ENCODE measurements around the gene CENPF.
A peak's percentile ranks its signal among the peaks of the same experiment; 100 is the strongest.

The CENPF gene, protein sequence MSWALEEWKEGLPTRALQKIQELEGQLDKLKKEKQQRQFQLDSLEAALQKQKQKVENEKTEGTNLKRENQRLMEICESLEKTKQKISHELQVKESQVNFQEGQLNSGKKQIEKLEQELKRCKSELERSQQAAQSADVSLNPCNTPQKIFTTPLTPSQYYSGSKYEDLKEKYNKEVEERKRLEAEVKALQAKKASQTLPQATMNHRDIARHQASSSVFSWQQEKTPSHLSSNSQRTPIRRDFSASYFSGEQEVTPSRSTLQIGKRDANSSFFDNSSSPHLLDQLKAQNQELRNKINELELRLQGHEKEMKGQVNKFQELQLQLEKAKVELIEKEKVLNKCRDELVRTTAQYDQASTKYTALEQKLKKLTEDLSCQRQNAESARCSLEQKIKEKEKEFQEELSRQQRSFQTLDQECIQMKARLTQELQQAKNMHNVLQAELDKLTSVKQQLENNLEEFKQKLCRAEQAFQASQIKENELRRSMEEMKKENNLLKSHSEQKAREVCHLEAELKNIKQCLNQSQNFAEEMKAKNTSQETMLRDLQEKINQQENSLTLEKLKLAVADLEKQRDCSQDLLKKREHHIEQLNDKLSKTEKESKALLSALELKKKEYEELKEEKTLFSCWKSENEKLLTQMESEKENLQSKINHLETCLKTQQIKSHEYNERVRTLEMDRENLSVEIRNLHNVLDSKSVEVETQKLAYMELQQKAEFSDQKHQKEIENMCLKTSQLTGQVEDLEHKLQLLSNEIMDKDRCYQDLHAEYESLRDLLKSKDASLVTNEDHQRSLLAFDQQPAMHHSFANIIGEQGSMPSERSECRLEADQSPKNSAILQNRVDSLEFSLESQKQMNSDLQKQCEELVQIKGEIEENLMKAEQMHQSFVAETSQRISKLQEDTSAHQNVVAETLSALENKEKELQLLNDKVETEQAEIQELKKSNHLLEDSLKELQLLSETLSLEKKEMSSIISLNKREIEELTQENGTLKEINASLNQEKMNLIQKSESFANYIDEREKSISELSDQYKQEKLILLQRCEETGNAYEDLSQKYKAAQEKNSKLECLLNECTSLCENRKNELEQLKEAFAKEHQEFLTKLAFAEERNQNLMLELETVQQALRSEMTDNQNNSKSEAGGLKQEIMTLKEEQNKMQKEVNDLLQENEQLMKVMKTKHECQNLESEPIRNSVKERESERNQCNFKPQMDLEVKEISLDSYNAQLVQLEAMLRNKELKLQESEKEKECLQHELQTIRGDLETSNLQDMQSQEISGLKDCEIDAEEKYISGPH (N-terminal part only)

DNA sequence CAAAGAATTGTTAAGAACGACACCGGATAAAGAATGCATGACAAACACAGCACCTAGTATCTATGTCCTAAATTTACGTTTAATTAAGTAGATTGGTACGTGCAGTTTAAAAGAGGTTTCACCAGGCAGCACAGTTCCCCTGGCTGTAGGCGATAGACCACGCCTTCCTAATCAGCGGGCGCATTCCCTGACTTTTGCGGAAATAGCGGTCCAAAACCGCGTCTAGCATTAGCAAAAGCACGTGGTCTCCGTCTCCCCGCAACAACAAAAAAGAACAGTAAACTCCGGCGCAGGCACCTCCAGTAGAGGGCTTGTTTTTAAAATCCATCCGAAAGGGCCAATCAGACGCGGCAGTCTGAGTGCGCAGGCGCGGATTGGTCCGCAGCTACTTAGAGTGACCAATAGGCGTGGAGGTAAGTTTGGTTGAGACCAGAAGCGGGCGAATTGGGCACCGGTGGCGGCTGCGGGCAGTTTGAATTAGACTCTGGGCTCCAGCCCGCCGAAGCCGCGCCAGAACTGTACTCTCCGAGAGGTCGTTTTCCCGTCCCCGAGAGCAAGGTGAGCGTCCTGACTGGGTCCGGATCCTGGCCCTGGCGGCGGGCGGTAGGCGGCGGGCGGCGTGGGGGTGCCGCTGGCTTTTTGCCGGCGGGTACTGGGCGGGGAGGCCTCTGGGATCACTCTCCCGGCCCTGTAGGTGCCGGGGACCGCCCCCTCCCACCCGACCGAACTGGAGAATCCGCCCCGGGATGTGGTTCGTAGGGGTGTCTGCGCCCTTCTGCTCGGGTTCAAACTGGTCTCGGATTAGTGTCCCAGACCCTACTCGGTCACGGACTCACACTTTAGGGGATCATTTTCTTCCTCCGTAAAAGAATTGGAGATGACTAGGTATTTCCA, at the start of gene CENPF:
Gene CENPF, plus strand, starts transcription at position 432 of the 894 bp plus-strand sequence. CDS start 10,560 bp downstream, outside the sequence.
- peak within 1 kb of the TSS; percentile 99 for H3K4me3 Mint-ChIP-seq
- peaks cover 21% of the 10 kb centered on the region for H3K36me3 Mint-ChIP-seq (ENCODE audit: low read depth)
- H3K9me3 Mint-ChIP-seq = no peaks in the 10 kb centered on the region
- H3K27me3 Mint-ChIP-seq (ENCODE audit: low read depth) = no peaks in the 10 kb centered on the region
- H3K4me1 Mint-ChIP-seq (ENCODE audit: low read depth) = peaks cover 22% of the 10 kb centered on the region
- peak; percentile 96 for DNase-seq (ENCODE audit: low spot score)
- H3K27ac Mint-ChIP-seq = peak within 1 kb of the TSS; percentile 96

DNA sequence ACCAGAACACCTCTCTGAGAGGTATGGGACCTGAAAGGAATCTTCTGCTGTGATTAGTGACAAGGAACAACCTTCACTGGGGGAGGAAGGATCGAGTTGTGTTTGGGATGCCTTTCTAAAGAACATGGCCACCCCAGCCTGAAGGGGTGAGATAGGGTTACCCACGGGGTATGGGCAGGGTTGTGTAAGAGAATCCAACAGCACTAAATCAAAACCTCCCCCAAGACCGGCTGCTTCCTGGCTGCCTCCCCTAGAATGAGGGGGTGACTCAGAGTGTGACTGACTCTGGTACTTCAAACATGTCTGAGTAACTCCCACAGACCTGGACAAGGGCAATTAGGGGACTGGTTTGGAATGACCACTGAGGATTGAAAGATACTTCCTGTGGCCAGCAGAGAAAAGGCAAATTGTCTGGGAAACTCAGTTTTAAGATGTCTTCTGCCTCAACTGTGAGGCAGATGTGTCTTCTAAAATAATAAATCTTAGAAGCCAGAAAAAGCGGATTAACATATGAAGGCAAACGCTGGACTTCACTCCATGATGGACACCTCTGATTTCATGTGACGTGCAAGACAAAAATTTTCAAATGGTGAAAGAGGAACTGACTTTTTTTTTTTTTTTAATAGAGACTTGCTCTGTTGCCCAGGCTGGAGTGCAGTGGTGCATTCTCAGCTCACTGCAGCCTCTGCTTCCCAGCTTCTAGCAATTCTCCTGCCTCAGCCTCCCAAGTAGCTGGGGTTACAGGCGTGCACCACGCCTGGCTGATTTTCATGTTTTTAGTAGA, 44.9 kb upstream of the CENPF start:
- H3K27ac Mint-ChIP-seq = no peak overlapping the region
- no peak overlapping the region for H3K4me3 Mint-ChIP-seq
- DNase-seq (ENCODE audit: low spot score) = no peak
- H3K4me1 Mint-ChIP-seq (ENCODE audit: low read depth) = peaks cover 8% of the 10 kb centered on the region
- no peaks in the 10 kb centered on the region for H3K36me3 Mint-ChIP-seq (ENCODE audit: low read depth)
- H3K9me3 Mint-ChIP-seq = no peaks in the 10 kb centered on the region
- H3K27me3 Mint-ChIP-seq (ENCODE audit: low read depth) = peaks cover 7% of the 10 kb centered on the region

DNA sequence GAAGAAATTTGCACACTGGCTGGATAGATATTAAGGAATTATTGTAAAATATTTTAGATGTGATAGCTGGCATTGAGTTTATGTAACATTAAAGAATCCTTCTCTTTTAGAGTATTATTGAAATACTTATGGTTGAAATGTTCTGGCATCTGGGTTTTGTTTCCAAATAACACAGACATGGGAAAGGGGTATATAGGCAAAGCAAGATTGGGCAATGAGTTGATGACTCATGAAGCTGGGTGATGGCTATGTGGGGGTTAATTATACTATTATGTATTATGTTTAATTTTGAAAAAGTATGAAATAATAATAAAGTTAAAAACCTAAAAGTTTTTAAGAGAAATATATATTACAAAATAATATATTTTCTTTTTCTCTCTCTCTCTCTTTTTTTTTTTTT, 39.1 kb upstream of the CENPF start:
- DNase-seq (ENCODE audit: low spot score) = no peak
- Mint-ChIP-seq H3K4me1 (ENCODE audit: low read depth) (no peaks in the 10 kb centered on the region), H3K36me3 (ENCODE audit: low read depth) (no peaks in the 10 kb centered on the region), H3K4me3 (no peak overlapping the region), H3K9me3 (no peaks in the 10 kb centered on the region), H3K27ac (no peak overlapping the region), H3K27me3 (ENCODE audit: low read depth) (peaks cover 7% of the 10 kb centered on the region)

DNA sequence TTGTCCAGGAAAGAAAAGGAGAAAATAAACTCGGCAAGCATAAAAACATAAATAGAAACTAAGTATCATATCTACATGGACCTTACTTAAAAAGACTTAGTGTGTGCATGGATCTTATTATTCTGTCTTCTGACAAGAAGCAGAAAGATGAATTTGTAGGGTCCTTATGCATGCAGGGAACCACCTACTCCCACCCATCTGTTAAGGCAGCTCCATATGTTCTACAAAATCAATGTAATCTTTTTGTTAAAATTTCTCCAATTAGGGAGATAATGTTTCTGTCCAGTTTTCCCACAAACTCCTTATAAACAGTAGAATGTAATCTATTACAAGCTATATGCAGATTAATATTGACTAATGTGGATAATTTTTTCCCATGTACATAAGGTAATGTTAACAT, 37.7 kb upstream of the CENPF start:
- H3K27me3 Mint-ChIP-seq (ENCODE audit: low read depth) = peaks cover 2% of the 10 kb centered on the region
- H3K36me3 Mint-ChIP-seq (ENCODE audit: low read depth) = no peaks in the 10 kb centered on the region
- H3K9me3 Mint-ChIP-seq = no peaks in the 10 kb centered on the region
- H3K4me3 Mint-ChIP-seq = no peak overlapping the region
- peaks cover 3% of the 10 kb centered on the region for H3K4me1 Mint-ChIP-seq (ENCODE audit: low read depth)
- no peak for DNase-seq (ENCODE audit: low spot score)
- H3K27ac Mint-ChIP-seq = no peak overlapping the region

DNA sequence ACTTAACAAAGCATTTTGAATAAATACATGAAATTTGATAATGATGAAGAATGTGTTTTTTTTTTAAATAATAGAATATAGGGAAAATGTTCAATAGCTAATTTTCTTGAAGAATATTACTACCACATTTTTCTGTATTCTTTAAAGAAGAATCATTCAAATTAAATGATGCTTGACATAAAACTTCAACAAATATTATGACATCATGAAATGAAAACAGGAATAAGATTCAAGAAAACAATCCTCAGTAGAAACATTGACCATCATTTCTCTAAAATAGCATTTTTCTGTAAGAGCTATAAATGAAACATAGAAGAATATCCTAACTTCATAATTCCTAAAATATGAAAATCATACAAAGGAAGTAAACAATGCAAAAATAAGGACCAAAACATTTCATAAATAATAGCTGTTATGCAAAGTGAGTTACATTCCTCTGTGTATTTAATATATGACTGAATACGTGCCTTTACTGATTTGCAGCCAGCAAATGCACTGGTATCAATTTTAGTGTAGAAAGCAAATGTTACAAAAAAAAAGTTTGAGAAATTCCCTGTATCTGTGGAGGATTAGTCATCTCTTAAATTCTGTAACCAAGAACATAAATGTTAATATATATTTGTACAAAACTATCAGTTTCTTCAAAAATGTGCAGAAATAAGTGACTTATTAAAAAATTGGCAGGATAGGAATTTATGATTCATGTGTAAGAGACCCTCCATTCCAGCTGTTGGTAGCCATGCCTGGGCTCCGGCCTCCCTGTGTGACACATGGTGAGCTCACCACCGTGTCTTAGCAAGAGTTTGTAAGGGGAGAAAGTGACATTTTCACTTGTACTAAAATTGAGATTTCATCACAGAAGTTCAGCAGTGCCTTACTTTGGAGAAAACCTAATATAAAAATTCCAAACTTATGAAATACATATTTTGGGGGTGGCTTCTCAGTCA, 36.6 kb upstream of the CENPF start:
- peaks cover 2% of the 10 kb centered on the region for H3K27me3 Mint-ChIP-seq (ENCODE audit: low read depth)
- peak; percentile 54 for DNase-seq (ENCODE audit: low spot score)
- no peak overlapping the region for H3K27ac Mint-ChIP-seq
- peaks cover 3% of the 10 kb centered on the region for H3K4me1 Mint-ChIP-seq (ENCODE audit: low read depth)
- no peaks in the 10 kb centered on the region for H3K36me3 Mint-ChIP-seq (ENCODE audit: low read depth)
- H3K4me3 Mint-ChIP-seq = no peak overlapping the region
- H3K9me3 Mint-ChIP-seq = no peaks in the 10 kb centered on the region

DNA sequence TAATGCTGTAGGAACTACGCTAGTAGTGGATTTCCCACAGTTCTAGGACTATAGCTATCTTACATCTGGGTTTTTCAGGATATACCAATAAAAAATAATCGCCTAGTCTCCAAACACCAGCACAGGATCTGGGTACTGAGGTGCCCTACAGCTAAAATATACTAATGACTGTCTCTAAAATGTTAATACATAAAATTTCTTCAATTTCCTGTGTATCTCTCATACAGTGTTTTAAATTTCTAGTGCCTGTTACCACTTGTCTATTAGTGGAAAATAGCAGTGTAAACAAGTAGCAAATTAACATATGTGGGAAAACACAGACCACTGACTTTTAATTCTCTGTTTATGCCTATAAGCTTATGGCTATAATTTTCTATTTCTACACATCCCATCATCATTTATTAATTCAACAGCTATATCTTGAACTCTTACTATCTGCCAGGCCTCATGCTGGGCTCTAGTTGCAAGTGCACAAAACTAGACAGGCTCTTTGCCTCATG, 35.5 kb upstream of the CENPF start:
- Mint-ChIP-seq H3K27ac (no peak overlapping the region), H3K36me3 (ENCODE audit: low read depth) (no peaks in the 10 kb centered on the region), H3K9me3 (no peaks in the 10 kb centered on the region), H3K4me1 (ENCODE audit: low read depth) (peaks cover 3% of the 10 kb centered on the region), H3K4me3 (no peak overlapping the region), H3K27me3 (ENCODE audit: low read depth) (no peaks in the 10 kb centered on the region)
- DNase-seq (ENCODE audit: low spot score) = no peak

DNA sequence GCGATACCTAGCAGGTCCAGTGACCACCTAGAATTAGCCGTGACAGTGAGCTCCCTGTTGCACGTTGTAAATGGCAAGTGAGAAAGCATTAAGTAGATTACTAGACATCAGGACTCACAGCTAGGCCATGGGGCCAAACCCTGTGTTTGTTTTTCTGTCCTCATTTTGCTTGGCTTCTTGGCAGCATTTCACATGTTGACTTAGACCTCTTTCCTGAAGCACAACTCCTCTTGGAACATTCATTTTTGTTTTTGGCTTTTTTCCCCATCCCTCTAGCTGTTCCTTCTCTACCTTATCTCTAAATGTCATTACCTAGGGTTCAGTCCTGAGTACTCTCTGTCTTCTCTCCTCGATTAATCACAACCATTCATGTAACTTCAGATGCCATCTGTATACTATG, 34.7 kb upstream of the CENPF start:
- Mint-ChIP-seq H3K9me3 (no peaks in the 10 kb centered on the region), H3K4me3 (no peak overlapping the region)

DNA sequence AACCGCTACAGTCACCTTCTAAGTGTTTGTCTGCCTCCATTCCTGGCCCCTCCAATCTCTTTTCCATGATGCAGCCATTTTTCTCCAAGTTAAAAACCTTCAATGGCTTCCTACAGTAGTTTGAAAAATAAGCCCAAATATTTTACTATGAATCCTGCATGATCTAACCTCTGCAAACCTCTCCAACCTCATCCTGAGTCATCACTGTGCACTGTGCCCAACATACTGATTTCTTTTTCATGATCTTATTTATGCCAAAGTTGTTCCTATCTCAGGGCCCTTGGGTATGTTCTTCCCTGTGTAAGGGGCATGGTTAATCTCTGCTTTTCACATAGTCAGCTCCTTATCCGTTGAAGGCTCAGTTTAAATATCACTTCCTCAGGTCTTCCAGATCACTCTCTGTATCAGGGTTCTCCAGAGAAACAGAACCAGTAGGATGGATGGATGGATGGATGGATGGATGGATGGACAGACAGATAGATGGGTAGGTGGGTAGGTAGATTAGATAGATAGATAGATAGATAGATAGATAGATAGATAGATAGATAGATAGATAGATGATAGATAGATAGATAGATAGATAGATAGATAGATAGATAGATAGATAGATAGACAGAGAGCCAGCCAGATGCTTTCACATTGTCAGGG, 33.5 kb upstream of the CENPF start:
- Mint-ChIP-seq H3K27ac (no peak overlapping the region), H3K4me3 (no peak overlapping the region), H3K36me3 (ENCODE audit: low read depth) (no peaks in the 10 kb centered on the region), H3K4me1 (ENCODE audit: low read depth) (peaks cover 3% of the 10 kb centered on the region), H3K9me3 (peaks cover 2% of the 10 kb centered on the region), H3K27me3 (ENCODE audit: low read depth) (no peaks in the 10 kb centered on the region)
- DNase-seq (ENCODE audit: low spot score) = no peak

More for the DNA sequence above, 34.7 kb upstream of the CENPF start:
- Mint-ChIP-seq H3K4me1 (ENCODE audit: low read depth) (peaks cover 3% of the 10 kb centered on the region), H3K36me3 (ENCODE audit: low read depth) (no peaks in the 10 kb centered on the region), H3K27me3 (ENCODE audit: low read depth) (no peaks in the 10 kb centered on the region), H3K27ac (no peak overlapping the region)
- no peak for DNase-seq (ENCODE audit: low spot score)

DNA sequence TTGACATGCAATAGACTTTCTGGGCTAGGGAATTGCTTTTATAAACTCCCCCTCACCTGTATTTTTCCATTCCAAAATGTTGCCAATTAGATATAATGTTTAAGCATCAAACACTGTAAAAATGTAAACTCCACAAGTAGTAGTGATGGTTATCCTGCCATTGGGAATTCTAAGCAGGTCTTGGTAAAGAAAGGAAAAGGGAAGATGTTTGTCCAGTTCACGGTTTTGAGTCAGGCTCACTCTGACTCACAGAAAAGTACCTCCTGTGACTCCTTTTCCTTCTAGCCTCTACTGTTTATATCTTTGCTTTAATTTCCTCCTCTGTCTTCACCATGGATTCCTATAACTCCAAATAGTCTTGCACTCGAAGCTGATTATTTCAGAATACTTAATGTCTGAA, 32.6 kb upstream of the CENPF start:
- no peak for DNase-seq (ENCODE audit: low spot score)
- H3K4me3 Mint-ChIP-seq = no peak overlapping the region
- H3K4me1 Mint-ChIP-seq (ENCODE audit: low read depth) = peaks cover 3% of the 10 kb centered on the region
- no peaks in the 10 kb centered on the region for H3K27me3 Mint-ChIP-seq (ENCODE audit: low read depth)
- no peaks in the 10 kb centered on the region for H3K36me3 Mint-ChIP-seq (ENCODE audit: low read depth)
- H3K9me3 Mint-ChIP-seq = peaks cover 7% of the 10 kb centered on the region
- no peak overlapping the region for H3K27ac Mint-ChIP-seq

DNA sequence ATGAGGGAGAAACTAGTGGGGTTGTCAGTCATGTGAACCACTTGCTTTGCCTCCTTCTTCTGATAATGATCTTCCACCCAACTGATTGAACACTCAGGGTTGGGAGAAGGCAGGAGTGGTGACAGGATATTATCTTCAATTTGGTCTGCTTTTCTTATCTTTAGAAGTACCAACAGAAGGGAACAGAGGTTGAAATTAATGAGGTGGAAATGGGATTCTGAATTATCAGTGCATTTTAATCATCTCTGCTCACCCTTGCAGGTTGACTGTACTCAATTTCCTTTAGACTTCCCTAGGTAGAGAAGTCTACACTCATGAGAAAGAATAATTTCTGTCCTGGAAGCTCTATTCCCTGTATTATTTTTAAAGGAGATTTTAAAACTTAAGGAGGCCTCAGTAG, 31.7 kb upstream of the CENPF start:
- no peak for DNase-seq (ENCODE audit: low spot score)
- peaks cover 13% of the 10 kb centered on the region for H3K9me3 Mint-ChIP-seq
- no peaks in the 10 kb centered on the region for H3K27me3 Mint-ChIP-seq (ENCODE audit: low read depth)
- H3K27ac Mint-ChIP-seq = no peak overlapping the region
- peaks cover 6% of the 10 kb centered on the region for H3K36me3 Mint-ChIP-seq (ENCODE audit: low read depth)
- H3K4me3 Mint-ChIP-seq = no peak overlapping the region
- H3K4me1 Mint-ChIP-seq (ENCODE audit: low read depth) = peaks cover 3% of the 10 kb centered on the region

Data from T-helper 2 cell treated with Interferon-gamma antibody and Interleukin-4, amounts not matched to agents 5 μg/mL and 100 μg/mL, for 36 hours (primary cell).